Cardiac fibroblast (primary cell): Measurements from ENCODE around the gene OPALIN.

ENCODE experiments used
- DNase-seq, 2 donors: peaks; one replicate each; pipeline versions ENCODE4 v3.0.0 to v3.0.0-alpha.2; 2010; ENCODE audit warnings: low read depth in 2 of 2
- H3K4me3 ChIP-seq, 2 donors: replicated peaks in 1 of 2; 1 replicate in 1 of 2; 2 replicates in 1 of 2; pipeline ENCODE4 v1.5.1; 2011; ENCODE audit warnings: low read depth in 2 of 2, low read length in 2 of 2, mild to moderate bottlenecking in 2 of 2, moderate library complexity in 1 of 2
- TF ChIP-seq, protein P1 (sequence below): IDR thresholded peaks from one replicate; pipeline ENCODE4 v1.5.1; 2011; ENCODE audit warnings: low read depth, mild to moderate bottlenecking, low read length, inconsistent platforms

Gene OPALIN

GRCh38 chr10:96400465-96400864 lies 41.7 kb upstream of the OPALIN start:
- no peak overlapping the region for H3K4me3 ChIP-seq
- TF ChIP-seq, protein P1, sequence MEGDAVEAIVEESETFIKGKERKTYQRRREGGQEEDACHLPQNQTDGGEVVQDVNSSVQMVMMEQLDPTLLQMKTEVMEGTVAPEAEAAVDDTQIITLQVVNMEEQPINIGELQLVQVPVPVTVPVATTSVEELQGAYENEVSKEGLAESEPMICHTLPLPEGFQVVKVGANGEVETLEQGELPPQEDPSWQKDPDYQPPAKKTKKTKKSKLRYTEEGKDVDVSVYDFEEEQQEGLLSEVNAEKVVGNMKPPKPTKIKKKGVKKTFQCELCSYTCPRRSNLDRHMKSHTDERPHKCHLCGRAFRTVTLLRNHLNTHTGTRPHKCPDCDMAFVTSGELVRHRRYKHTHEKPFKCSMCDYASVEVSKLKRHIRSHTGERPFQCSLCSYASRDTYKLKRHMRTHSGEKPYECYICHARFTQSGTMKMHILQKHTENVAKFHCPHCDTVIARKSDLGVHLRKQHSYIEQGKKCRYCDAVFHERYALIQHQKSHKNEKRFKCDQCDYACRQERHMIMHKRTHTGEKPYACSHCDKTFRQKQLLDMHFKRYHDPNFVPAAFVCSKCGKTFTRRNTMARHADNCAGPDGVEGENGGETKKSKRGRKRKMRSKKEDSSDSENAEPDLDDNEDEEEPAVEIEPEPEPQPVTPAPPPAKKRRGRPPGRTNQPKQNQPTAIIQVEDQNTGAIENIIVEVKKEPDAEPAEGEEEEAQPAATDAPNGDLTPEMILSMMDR, result no peak
- DNase-seq, result no peak

- DNase-seq, result no peak
- no peak overlapping the region for H3K4me3 ChIP-seq
- TF ChIP-seq, protein P1, result no peak
Observed at GRCh38 chr10:96397902-96398301, 39.1 kb upstream of the OPALIN start.

GRCh38 chr10:96395931-96396877 lies 37.4 kb upstream of the OPALIN start:
- H3K4me3 ChIP-seq, result no peak overlapping the region
- peak; percentile 80 to 82 for DNase-seq
- TF ChIP-seq, protein P1, result peak; percentile 84

DNA sequence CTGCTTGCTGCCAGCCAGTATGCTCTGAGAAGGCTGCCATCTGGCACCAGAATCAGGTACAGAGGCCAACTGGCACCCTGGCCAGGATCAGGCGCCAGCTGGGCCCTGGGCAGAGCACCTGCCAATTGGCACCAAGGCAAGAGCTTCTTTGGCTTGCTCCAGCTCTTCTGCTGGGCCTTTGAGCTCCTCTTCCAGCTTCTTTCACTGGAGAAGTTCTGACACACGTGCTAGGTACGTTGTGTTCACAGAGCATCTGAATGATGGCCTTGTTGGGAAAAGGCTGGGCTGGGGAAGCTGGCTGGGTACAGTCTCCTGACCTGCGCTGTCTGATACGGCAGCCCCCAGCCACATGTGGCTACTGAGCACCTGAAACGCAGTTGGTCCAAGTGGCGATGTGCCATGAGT lies 31.7 kb upstream of the OPALIN start:
- H3K4me3 ChIP-seq, result no peak overlapping the region
- DNase-seq, result no peak
- TF ChIP-seq, protein P1, result no peak

- no peak overlapping the region for H3K4me3 ChIP-seq
- DNase-seq, result no peak
- TF ChIP-seq, protein P1, result no peak
Observed at GRCh38 chr10:96389785-96390184, 31.0 kb upstream of the OPALIN start.

DNA sequence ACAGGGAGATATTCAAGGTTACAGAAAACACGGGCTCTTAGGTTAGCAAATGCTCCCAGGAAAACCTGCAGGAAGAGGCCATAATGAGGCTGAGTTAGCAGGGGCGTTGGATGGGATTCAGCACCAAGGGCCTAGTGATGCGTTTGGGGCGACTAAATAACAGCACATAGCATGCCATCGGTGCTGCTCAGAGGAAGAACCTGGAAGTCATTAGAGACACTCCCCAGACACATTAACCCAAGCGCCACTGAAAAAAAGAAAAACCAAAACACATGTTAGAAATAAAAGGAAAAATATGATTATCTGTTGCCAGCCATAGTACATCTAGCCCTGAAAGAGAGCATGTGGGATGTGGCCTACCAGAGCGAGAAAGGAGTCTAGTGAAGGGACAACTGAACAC lies 28.8 kb upstream of the OPALIN start:
- H3K4me3 ChIP-seq, result no peak overlapping the region
- no peak for DNase-seq
- TF ChIP-seq, protein P1, result no peak

DNA sequence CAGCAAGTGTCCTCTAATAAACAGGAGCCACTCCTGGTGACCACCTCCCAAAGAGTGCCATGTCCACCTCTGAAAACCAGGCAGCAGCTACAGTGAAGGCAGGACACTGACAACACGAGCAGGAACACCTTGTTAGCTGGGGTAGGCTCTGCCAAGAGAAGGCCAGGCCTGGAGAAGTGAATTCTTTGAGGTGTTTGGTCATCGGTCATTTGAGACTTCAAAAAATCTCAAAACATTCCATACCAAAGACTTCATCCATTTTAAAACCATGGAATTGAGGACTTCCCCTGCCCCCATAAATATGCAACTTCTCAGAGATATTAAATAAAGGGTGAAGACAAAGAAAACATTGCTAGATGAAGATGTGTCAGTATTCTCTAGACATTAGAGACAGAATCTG lies 28.4 kb upstream of the OPALIN start:
- H3K4me3 ChIP-seq, result no peak overlapping the region
- DNase-seq, result no peak
- TF ChIP-seq, protein P1, result no peak
